A549 (cell line): Measurements from ENCODE around the gene MTRF1L. TPM values are rescaled to one million over a fixed set of nuclear protein-coding genes. Genes with fewer than 3 reads are reported as not detected.

ENCODE experiments used
- ATAC-seq, 2 experiments: fragments of 200-7000 bp in 1 of 2; fragments of >200 bp in 1 of 2; cut with Nextera tagmentation in 1 of 2; cut with Tn5 transposase in 1 of 2; 3 replicates each; pipeline versions ENCODE4 v1.8.0 to v1.9.1; 2018 to 2020; ENCODE audit warnings: mild to moderate bottlenecking in 1 of 2, moderate library complexity in 1 of 2
- CTCF ChIA-PET: fragments of 300-600 bp; sonication (Branson Sonifier 250); formaldehyde crosslinking; extraction: SDS; loops from one replicate; lab custom pipeline; 2021; ENCODE audit warnings: antibody characterized with exemption, inconsistent platforms; lab: Yijun Ruan, JAX
- POLR2A ChIA-PET: fragments of 350-600 bp; formaldehyde crosslinking; extraction: SDS; loops from one replicate; lab custom pipeline; 2021; ENCODE audit warnings: antibody characterized with exemption, inconsistent platforms; lab: Yijun Ruan, JAX
- DNase-seq, 2 experiments: peaks; one replicate each; pipeline versions ENCODE4 v3.0.0 to v3.0.0-alpha.2; 2011 to 2016; ENCODE audit warnings: low read depth in 1 of 2, low spot score in 1 of 2
- FAIRE-seq: peaks from 2 replicates; lab custom pipeline; 2011; peaks lifted over from hg19 to GRCh38; lab: Jason Lieb, UNC
- H3K27ac ChIP-seq, 2 experiments: fragments of >200 bp; sonication (Bioruptor Twin); formaldehyde crosslinking; 3 replicates each; pipeline ENCODE4 v1.5.1; 2016 to 2017
- H3K4me1 ChIP-seq: fragments of >200 bp; sonication (Bioruptor Twin); formaldehyde crosslinking; 3 replicates; pipeline ENCODE4 v1.6.1; 2016
- H3K4me2 ChIP-seq: fragments of >200 bp; sonication (Bioruptor Twin); formaldehyde crosslinking; 3 replicates; pipeline ENCODE4 v1.6.1; 2016
- H3K4me3 ChIP-seq: fragments of >200 bp; sonication (Bioruptor Twin); formaldehyde crosslinking; 3 replicates; pipeline ENCODE4 v1.5.1; 2016
- H3K9me3 ChIP-seq: fragments of >200 bp; sonication (Bioruptor Twin); formaldehyde crosslinking; 3 replicates; pipeline ENCODE4 v1.6.1; 2016
- BHLHE40 ChIP-seq: IDR thresholded peaks from 2 replicates; pipeline ENCODE4 v1.6.1; 2012; ENCODE audit warnings: low read depth, low read length, inconsistent platforms
- CBX2 ChIP-seq: fragments of 200-600 bp; sonication (generic); IDR thresholded peaks from 2 replicates; pipeline ENCODE4 v1.6.1; 2016; ENCODE audit warnings: low read depth, mild to moderate bottlenecking, borderline replicate concordance
- CEBPB ChIP-seq, 2 experiments: fragments of >200 bp in 1 of 2; sonication (Bioruptor Twin) in 1 of 2; formaldehyde crosslinking in 1 of 2; IDR thresholded peaks; 2 replicates each; pipeline ENCODE4 v1.6.1; 2012 to 2016
- EP300 ChIP-seq, 2 experiments: fragments of >200 bp; sonication (Bioruptor Twin); formaldehyde crosslinking; IDR thresholded peaks; 2 replicates in 1 of 2; 3 replicates in 1 of 2; pipeline ENCODE4 v1.6.1; 2016 to 2017
- FOSB ChIP-seq: fragments of 250-450 bp; sonication (Bioruptor Pico); IDR thresholded peaks from 2 replicates; pipeline ENCODE4 v1.5.0; 2020; ENCODE audit warnings: mild to moderate bottlenecking, moderate library complexity
- GATA3 ChIP-seq: IDR thresholded peaks from 2 replicates; pipeline ENCODE4 v1.6.1; 2012; ENCODE audit warnings: borderline replicate concordance
- HEYL ChIP-seq: fragments of 250-450 bp; sonication (Bioruptor Pico); IDR thresholded peaks from 2 replicates; pipeline ENCODE4 v1.8.0; 2021; ENCODE audit warnings: mild to moderate bottlenecking, moderate library complexity
- KDM5A ChIP-seq: fragments of 200-600 bp; sonication (generic); IDR thresholded peaks from 2 replicates; pipeline ENCODE4 v1.6.1; 2016; ENCODE audit warnings: antibody characterized with exemption, mild to moderate bottlenecking
- MAFK ChIP-seq: fragments of 450-650 bp; IDR thresholded peaks from 2 replicates; pipeline ENCODE4 v1.6.1; 2014; ENCODE audit not compliant: partially characterized antibody
- MAX ChIP-seq: IDR thresholded peaks from 2 replicates; pipeline ENCODE4 v1.6.1; 2012
- NR3C1 ChIP-seq: fragments of >200 bp; sonication (Bioruptor Twin); formaldehyde crosslinking; IDR thresholded peaks from 3 replicates; pipeline ENCODE4 v1.6.1; 2017
- RCOR1 ChIP-seq: fragments of 150-350 bp; IDR thresholded peaks from 2 replicates; pipeline ENCODE4 v1.6.1; 2014; ENCODE audit warnings: antibody characterized with exemption, low read length, low read depth
- SMC3 ChIP-seq: fragments of >200 bp; sonication (Bioruptor Twin); formaldehyde crosslinking; IDR thresholded peaks from 3 replicates; pipeline ENCODE4 v1.6.1; 2018; ENCODE audit warnings: inconsistent platforms
- ZNF302 ChIP-seq: fragments of 250-450 bp; sonication (Bioruptor Pico); IDR thresholded peaks from 2 replicates; pipeline ENCODE4 v1.9.0; 2021; ENCODE audit warnings: inconsistent platforms, mild to moderate bottlenecking, moderate library complexity
- polyA plus RNA-seq, 4 experiments: library from polyadenylated mRNA; depleted of rRNA in 3 of 4; stranded (reverse); fragments of >200 nt; fragmentation: RNase III in 1 of 4; extraction: RNeasy Plus Mini Kit Qiagen cat#74134 plus additional on column Dnase treatment in 1 of 4; gene quantifications; 2 replicates in 3 of 4; 3 replicates in 1 of 4; pipeline ENCODE4 v1.2.3, GENCODE V29; 2011 to 2017
- small RNA-seq, 6 experiments: library from RNA; depleted of rRNA; stranded (forward); fragments of <200 nt; gene quantifications; one replicate each; pipeline ENCODE3, GENCODE V24; 2012

Gene MTRF1L
- polyA plus RNA-seq, 2 of the 4 experiments (the other 2 are of a cell fraction): 14.3 to 22.6 TPM

GRCh38 chr6:152941746-152942145 is 60.8 kb downstream of the MTRF1L start:
- Histone ChIP-seq H3K4me2 (no peak overlapping the region), H3K27ac (no peak overlapping the region), H3K4me1 (no peaks in the 10 kb centered on the region), H3K9me3 (no peaks in the 10 kb centered on the region), H3K4me3 (no peak overlapping the region)
- no peak for ATAC-seq
- DNase-seq: no peak
- ChIA-PET CTCF (interaction anchor here (1.3 kb wide), 1 partner anchor 44 kb away, joined by 4 read pairs; no protein-coding TSS in a partner anchor), POLR2A (no interaction called here)
- FAIRE-seq: no peak
- TF ChIP-seq ZNF302 (CRISPR knock-in tag) (no peak), CBX2 (no peak), MAFK (no peak), MAX (no peak), SMC3 (no peak), CEBPB (IDR thresholded peaks at IDR 0.05) (no peak), BHLHE40 (no peak), RCOR1 (no peak), GATA3 (no peak), NR3C1 (no peak), HEYL (CRISPR knock-in tag) (no peak), FOSB (CRISPR knock-in tag) (no peak), EP300 (IDR thresholded peaks at IDR 0.05) (no peak), KDM5A (no peak)

Small RNAs within 50 kb of the gene (small RNA-seq; reads per million reads assigned to genes)
- 0 to 4.7 (median 0) reads per million in 6 experiments for gene AL080276.1

Other genes starting within 250 kb of the MTRF1L start
- 20.7 and 29.2 TPM in 2 replicates for gene FBXO5, start 19.7 kb downstream of the MTRF1L start, polyA plus RNA-seq (2011; rRNA removed)
- gene FBXO5, start 19.7 kb downstream of the MTRF1L start, polyA plus RNA-seq (2017; fragmentation: RNase III; extraction: RNeasy Plus Mini Kit Qiagen cat#74134 plus additional on column Dnase treatment): 14.3 to 17.2 TPM (median 15.5 TPM) in 3 replicates
- gene RGS17, start 128.6 kb upstream of the MTRF1L start, polyA plus RNA-seq (2011; rRNA removed): 9.5 and 9.8 TPM in 2 replicates
- 2.5 to 3.2 TPM (median 2.5 TPM) in 3 replicates for gene RGS17, start 128.6 kb upstream of the MTRF1L start, polyA plus RNA-seq (2017; fragmentation: RNase III; extraction: RNeasy Plus Mini Kit Qiagen cat#74134 plus additional on column Dnase treatment)